Parathyroid adenoma (tissue), 2 donors: ENCODE measurements around the gene DHX32.

ENCODE experiments used
- H2AFZ ChIP-seq: fragments of 300-600 bp; sonication (generic); one replicate; pipeline ENCODE4 v1.7.0; 2017; ENCODE audit warnings: antibody characterized with exemption, mild to moderate bottlenecking
- H3K27ac ChIP-seq: fragments of 300-600 bp; sonication (generic); one replicate; pipeline ENCODE4 v1.7.0; 2017
- H3K27me3 ChIP-seq: fragments of 300-600 bp; sonication (generic); one replicate; pipeline ENCODE4 v1.7.0; 2017; ENCODE audit warnings: low read length; ENCODE audit not compliant: control insufficient read depth, insufficient read depth
- H3K36me3 ChIP-seq: fragments of 300-600 bp; sonication (generic); one replicate; pipeline ENCODE4 v1.7.0; 2017; ENCODE audit warnings: low read length; ENCODE audit not compliant: control insufficient read depth, insufficient read depth
- H3K4me1 ChIP-seq: fragments of 300-600 bp; sonication (generic); one replicate; pipeline ENCODE4 v1.7.0; 2017; ENCODE audit warnings: control low read depth
- H3K4me2 ChIP-seq: fragments of 300-600 bp; sonication (generic); one replicate; pipeline ENCODE4 v1.7.0; 2017; ENCODE audit warnings: low read length
- H3K4me3 ChIP-seq: fragments of 300-600 bp; sonication (generic); one replicate; pipeline ENCODE4 v1.7.0; 2017; ENCODE audit warnings: low read depth, low read length
- H3K79me2 ChIP-seq: fragments of 300-600 bp; sonication (generic); one replicate; pipeline ENCODE4 v1.7.0; 2017; ENCODE audit warnings: control low read depth
- H3K9ac ChIP-seq: fragments of 300-600 bp; sonication (generic); one replicate; pipeline ENCODE4 v1.7.0; 2017; ENCODE audit warnings: mild to moderate bottlenecking
- H3K9me3 ChIP-seq: fragments of 300-600 bp; sonication (generic); one replicate; pipeline ENCODE4 v1.7.0; 2017; ENCODE audit warnings: low read length; ENCODE audit not compliant: control insufficient read depth
- CTCF ChIP-seq: fragments of 300-600 bp; sonication (generic); IDR thresholded peaks from one replicate; pipeline ENCODE4 v1.7.0; 2017; ENCODE audit warnings: antibody characterized with exemption, mild to moderate bottlenecking
- donor health status: primary hyperparathyroidism.

DHX32 gene

GRCh38 chr10:125848857-125849256 is 32.2 kb downstream of the DHX32 start:
- TF ChIP-seq CTCF, result no peak
- no peaks in the 10 kb centered on the region for H3K27me3 ChIP-seq
- H3K4me3 ChIP-seq, result no peak overlapping the region
- no peaks in the 10 kb centered on the region for H3K9me3 ChIP-seq
- no peak overlapping the region for H3K4me2 ChIP-seq
- no peak overlapping the region for H3K27ac ChIP-seq
- H3K36me3 ChIP-seq, result no peaks in the 10 kb centered on the region
- no peak overlapping the region for H3K9ac ChIP-seq
- H2AFZ ChIP-seq, result no peak overlapping the region
- peaks cover 2% of the 10 kb centered on the region for H3K79me2 ChIP-seq
- H3K4me1 ChIP-seq, result no peaks in the 10 kb centered on the region

- no peak overlapping the region for H2AFZ ChIP-seq
- no peak overlapping the region for H3K4me2 ChIP-seq
- peaks cover 2% of the 10 kb centered on the region for H3K79me2 ChIP-seq
- TF ChIP-seq CTCF, result no peak
- H3K9ac ChIP-seq, result no peak overlapping the region
- H3K9me3 ChIP-seq, result no peaks in the 10 kb centered on the region
- no peak overlapping the region for H3K27ac ChIP-seq
- H3K4me3 ChIP-seq, result no peak overlapping the region
- H3K36me3 ChIP-seq, result no peaks in the 10 kb centered on the region
- no peaks in the 10 kb centered on the region for H3K27me3 ChIP-seq
- no peaks in the 10 kb centered on the region for H3K4me1 ChIP-seq
Observed at GRCh38 chr10:125848371-125848770, 32.7 kb downstream of the DHX32 start.

- H2AFZ ChIP-seq, result no peak overlapping the region
- H3K4me2 ChIP-seq, result no peak overlapping the region
- no peak for TF ChIP-seq CTCF
- H3K4me3 ChIP-seq, result no peak overlapping the region
- H3K4me1 ChIP-seq, result no peaks in the 10 kb centered on the region
- H3K27ac ChIP-seq, result no peak overlapping the region
- H3K36me3 ChIP-seq, result no peaks in the 10 kb centered on the region
- no peak overlapping the region for H3K9ac ChIP-seq
- H3K27me3 ChIP-seq, result no peaks in the 10 kb centered on the region
- peaks cover 2% of the 10 kb centered on the region for H3K79me2 ChIP-seq
- H3K9me3 ChIP-seq, result no peaks in the 10 kb centered on the region
Observed at GRCh38 chr10:125846894-125847293, 34.2 kb downstream of the DHX32 start.

- H3K36me3 ChIP-seq, result no peaks in the 10 kb centered on the region
- H3K27me3 ChIP-seq, result no peaks in the 10 kb centered on the region
- H2AFZ ChIP-seq, result no peak overlapping the region
- no peaks in the 10 kb centered on the region for H3K9me3 ChIP-seq
- H3K4me2 ChIP-seq, result no peak overlapping the region
- H3K4me1 ChIP-seq, result no peaks in the 10 kb centered on the region
- H3K4me3 ChIP-seq, result no peak overlapping the region
- no peak overlapping the region for H3K9ac ChIP-seq
- H3K27ac ChIP-seq, result no peak overlapping the region
- TF ChIP-seq CTCF, result no peak
- H3K79me2 ChIP-seq, result peaks cover 2% of the 10 kb centered on the region
Observed at GRCh38 chr10:125845617-125846016, 35.5 kb downstream of the DHX32 start.

- H3K4me1 ChIP-seq, result no peaks in the 10 kb centered on the region
- no peak overlapping the region for H3K9ac ChIP-seq
- no peak overlapping the region for H3K4me2 ChIP-seq
- no peaks in the 10 kb centered on the region for H3K36me3 ChIP-seq
- no peak overlapping the region for H3K4me3 ChIP-seq
- no peak overlapping the region for H2AFZ ChIP-seq
- H3K27ac ChIP-seq, result no peak overlapping the region
- H3K79me2 ChIP-seq, result peaks cover 2% of the 10 kb centered on the region
- H3K27me3 ChIP-seq, result no peaks in the 10 kb centered on the region
- TF ChIP-seq CTCF, result no peak
- H3K9me3 ChIP-seq, result no peaks in the 10 kb centered on the region
Observed at GRCh38 chr10:125844751-125845221, 36.3 kb downstream of the DHX32 start.
